Stimulated activated naive CD4-positive, alpha-beta T cell (primary cell): Measurements from ENCODE around the gene PDPK1.
A peak's percentile ranks its signal among the peaks of the same experiment; 100 is the strongest.

Experiments used
- DNase-seq, 6 experiments: peaks; one replicate each; lab custom pipeline; 2025; lab: John Stamatoyannopoulos, UW

Gene PDPK1

GRCh38 chr16:2537451-2538379 lies at the start of gene PDPK1:
TSS of gene PDPK1 (plus strand) at chr16:2538021. CDS start at chr16:2538113, 92 bp downstream.
- DNase-seq: peak; percentile 88 to 95 (median 92)

- DNase-seq: no peak
These were observed 48.2 kb upstream of the PDPK1 start for GRCh38 chr16:2489581-2489980.

DNA sequence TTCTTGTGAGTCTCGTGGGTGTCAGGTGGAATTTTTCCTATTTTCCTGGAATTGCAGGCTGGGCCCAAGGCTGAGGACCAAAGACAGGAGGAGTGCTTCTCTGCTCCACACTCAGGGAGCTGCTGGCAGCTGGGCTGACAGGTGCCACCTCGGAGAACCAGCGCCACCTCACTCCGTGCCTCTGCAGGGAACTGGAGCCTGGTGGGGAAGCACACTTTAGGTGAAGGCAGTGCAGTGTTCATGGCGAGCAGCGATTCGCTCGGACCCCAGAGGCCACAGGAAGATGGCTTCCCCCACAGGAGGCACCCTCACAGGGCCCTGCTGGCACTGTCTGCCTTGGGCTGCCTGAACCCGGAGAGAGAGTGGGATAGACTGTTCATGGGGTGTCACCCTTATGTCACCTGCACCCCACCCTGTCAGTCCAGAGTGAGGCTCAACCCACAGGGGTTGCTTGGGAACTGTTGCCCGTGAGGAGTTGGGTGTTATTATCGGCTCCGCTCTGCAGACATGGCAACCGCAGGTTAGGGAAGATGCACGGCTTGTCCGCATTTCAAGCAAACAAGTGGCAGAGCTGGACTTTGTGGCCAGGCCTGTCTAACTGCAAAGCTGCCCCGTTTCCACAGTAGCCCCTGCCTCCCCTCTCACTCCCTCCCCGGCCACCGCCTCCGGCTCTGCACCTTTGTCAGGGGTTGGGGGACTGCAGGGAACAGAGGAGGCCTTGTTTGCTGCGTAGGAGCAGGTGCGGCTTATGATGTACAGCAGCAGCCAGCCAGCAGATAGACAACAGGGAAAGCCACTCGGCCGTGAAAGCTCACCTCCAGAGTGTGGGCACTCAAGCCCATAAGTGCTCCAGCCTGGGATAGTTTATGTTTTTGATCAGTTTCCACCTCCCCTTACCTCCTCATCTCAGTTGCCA lies 47.4 kb upstream of the PDPK1 start:
- DNase-seq: no peak

- DNase-seq: no peak
These were observed 45.5 kb upstream of the PDPK1 start for GRCh38 chr16:2492292-2492691.

DNA sequence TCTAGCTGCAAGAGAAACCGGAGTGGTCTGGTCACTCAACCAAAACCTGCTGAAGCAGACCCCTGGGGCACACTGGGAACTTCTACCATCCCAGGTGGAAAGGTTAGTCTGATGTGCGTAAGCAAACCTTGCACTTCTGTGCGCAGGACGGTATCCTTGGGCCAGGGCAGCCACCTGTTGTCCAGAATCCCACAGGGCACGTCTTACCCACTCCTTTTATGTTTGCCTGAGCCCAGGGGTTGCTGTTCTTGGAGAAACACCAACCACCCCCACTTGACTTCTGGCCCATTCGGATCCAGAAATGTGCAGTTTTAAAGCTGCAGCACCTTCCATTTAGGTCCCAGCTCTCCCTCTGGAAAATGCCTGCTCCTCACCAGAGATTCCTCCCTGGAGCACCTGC lies 44.2 kb upstream of the PDPK1 start:
- no peak for DNase-seq

DNA sequence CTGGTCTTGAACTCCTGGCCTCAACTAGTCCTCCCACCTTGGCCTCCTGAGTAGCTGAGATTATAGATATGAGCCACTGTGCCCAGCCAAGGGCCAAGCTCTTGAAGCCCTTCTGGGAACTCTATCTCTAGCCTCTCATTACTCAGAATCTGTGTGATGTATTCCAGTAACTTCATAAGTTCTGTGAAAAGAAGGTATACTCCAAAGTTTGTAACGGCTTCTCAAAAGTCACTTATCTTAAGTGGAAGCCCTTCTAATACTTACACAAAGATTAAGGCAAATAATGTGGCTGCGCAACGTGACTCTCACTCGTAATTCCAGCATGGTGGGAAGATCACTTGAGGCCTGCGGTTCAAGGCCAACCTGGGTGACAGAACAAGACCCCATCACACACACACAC lies 43.2 kb upstream of the PDPK1 start:
- DNase-seq: no peak

- DNase-seq: no peak
These were observed 42.8 kb upstream of the PDPK1 start for GRCh38 chr16:2495041-2495440.

- no peak for DNase-seq
These were observed 41.4 kb upstream of the PDPK1 start for GRCh38 chr16:2496223-2497115.

GRCh38 chr16:2497116-2497630 lies 40.6 kb upstream of the PDPK1 start:
- DNase-seq: no peak

- no peak for DNase-seq
These were observed 39.9 kb upstream of the PDPK1 start for GRCh38 chr16:2497695-2498484.

DNA sequence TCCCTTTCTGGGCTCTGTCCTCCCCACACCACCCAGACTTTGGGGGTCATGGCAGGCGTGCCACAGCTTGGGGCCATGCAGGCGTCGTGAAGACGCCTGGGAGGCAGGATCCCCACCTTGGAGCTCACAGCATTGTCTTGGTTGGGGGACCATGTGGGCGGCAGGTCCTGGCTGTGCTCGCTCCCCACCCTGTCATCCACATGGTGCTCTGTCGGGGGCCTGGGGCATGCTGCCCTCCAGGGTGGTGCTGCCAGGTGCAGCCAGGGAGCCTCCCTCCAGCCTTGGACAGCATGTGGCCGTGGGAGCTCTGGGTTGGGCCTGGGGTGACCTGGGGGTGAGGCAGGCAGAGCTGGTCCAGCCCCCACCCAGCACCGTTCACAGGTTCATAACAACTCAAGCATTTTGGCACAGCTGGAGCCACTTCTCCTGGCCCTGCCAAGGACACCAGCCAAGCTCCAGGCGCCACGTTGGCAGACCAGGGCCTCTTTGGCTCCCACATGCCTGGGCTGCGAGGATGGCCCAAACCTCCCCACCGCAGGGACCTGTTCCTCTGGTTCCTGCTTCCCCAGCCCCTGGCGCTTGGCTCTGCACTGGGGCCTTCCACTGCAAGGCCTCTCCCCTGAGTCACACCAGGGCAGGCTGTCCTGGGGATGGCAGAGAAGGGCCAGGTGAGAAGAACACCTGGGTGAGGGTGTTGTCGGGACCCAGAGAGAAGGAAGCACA lies 39.1 kb upstream of the PDPK1 start:
- DNase-seq: no peak

- DNase-seq: no peak
These were observed 38.4 kb upstream of the PDPK1 start for GRCh38 chr16:2499454-2499853.

- no peak for DNase-seq
These were observed 37.9 kb upstream of the PDPK1 start for GRCh38 chr16:2499890-2500429.

DNA sequence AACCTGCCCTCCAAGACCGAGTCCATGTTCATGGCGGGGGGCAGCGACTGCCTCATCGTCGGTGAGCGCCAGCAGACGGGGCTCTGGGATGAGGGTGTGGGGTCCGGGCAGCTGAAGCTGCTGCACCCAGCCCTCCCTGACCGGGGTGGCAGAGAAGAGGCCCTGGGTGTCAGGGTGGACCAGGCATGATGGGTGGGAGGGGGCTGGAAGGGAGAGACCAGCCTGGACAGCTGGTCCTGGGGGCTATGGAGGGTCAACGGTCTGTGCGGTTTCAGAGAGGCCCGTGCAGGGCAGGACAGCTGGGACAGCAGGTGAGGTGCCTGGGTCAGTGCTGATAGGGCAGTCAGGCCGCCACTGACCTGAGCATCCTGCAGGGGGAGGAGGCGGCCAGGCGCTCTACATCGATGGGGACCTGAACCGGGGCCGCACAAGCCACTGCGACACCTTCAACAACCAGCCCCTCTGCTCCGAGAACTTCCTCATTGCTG lies 37.3 kb upstream of the PDPK1 start:
- DNase-seq: no peak

- peak; percentile 38 to 82 (median 73) for DNase-seq
These were observed 36.7 kb upstream of the PDPK1 start for GRCh38 chr16:2500918-2501750.

DNA sequence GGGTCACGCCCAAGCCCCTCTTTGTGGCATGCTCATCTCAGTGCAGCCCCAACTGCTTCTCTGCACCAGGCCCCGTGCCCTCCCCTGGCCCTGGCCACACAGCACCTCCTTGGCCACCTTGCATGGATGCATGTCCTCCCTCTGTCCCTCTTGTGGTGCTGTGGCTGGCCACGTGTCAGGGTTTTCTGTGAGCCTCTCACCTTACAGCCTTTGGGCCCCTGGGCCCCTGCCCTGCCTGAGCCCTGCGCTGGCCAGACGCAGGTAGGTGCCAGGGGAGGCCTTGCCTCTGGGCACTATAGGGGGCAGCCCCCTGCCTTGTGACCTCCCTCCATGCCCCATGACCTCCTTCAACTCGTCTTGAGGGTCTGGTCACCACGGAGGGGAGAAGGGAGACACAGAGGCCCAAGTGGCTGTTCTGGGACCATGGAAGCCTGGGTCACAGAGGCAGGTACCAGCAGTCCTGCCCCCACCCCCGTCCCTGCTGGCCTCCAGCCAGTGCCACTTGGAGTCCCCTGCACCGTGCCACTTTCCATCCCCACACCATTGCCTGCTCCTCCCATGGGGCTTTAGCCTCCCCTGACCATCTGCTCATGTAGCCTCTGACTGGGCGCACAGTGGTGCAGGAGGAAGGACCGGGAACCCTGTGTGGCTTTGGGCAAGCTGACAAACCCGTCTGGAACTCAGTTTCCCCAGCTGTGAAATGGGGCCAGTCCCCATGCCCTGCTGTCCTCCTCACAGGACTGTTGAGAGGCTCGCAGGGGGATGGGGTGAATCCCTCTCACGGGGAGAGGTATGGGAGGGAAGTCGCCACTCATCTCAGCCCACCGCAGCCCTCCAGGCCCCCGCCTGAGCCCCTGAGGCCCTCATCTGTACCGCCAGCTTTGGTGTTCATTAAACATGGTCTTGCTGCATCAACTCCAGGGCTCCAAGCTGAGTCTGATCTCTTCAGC lies 35.6 kb upstream of the PDPK1 start:
- no peak for DNase-seq

DNA sequence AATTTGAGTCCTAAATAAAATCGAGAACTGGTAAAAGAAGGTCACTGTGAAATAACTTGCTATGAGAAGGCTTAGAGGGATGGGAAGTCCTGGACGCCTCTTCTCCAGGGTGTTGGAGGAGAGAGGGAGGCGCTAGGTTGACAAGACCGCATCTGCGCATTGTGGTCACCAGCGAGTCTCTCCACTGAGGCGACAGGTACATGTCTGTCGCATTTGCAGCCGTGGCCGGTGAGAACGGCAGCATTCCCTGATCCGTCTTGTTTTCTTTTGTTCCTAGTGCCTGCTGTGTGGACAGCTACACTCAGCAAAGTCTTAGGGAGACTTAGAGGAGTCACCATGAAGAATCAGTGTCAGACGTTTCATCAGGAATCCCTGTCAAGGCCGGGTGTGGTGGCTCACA lies 32.1 kb upstream of the PDPK1 start:
- no peak for DNase-seq
